GM18873 (cell line): ENCODE measurements around the gene SWT1.
A peak's percentile ranks its signal among the peaks of the same experiment; 100 is the strongest.
"Not testable (repeated sequence)": the region's sequence is repeated elsewhere in the genome, so short reads cannot be mapped to it uniquely, and the experiment has no call there.

Experiments used
- ATAC-seq: cut with Tn5 transposase; IDR thresholded peaks from one replicate; pipeline ENCODE4 v1.9.1; 2021; ENCODE audit warnings: mild to moderate bottlenecking, moderate library complexity, moderate number of reproducible peaks; ENCODE audit not compliant: unreplicated experiment, low FRiP score

SWT1 gene

DNA sequence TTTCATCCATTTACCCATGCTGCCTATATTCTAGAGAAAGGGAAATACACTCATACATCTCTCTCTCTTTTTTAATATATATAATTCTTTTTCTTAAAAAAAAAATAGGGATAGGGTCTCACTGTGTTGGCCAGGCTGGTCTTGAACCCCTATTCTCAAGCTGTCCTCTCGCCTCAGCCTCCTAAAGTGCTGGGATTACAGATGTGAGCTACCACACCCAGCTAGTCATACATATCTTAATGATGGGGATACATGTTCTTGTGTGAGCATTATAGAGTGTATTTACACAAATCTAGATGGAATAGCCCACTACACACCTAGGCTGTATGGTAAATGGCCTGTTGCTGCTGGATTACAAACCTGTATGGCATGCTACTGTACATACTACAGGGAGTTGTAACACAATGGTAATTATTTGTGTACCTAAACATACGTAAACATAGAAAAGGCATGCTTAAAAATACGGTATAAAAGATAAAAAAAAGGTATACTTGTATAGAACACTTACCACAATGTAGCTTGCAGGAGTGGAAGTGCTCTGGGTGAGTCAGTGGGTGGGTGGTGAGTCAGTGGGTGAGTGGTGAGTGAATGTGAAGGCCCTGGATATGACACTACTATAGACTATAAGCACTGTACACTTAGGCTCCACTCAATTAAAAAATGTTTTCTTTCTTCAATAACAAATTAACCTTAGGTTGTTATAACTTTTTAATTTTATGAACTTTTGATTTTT is 87.2 kb downstream of the SWT1 start:
- ATAC-seq: no peak

DNA sequence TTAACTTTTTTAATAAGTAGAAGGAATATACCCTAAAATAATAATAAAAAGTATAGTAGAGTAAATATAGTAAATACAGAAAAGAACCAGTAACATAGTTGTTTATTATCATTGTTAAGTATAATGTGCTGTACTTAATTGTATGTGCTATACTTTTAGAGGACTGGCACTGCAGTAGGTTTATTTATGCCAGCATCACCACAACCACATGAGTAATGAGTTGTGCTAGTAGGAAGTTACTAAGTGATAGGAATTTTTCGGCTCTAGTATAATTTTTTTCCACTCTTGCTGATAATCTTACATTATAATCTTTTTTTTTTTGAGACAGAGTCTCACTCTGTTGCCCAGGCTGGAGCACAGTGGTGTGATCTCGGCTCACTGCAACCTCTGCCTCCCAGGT is 88.5 kb downstream of the SWT1 start:
- no peak for ATAC-seq

DNA sequence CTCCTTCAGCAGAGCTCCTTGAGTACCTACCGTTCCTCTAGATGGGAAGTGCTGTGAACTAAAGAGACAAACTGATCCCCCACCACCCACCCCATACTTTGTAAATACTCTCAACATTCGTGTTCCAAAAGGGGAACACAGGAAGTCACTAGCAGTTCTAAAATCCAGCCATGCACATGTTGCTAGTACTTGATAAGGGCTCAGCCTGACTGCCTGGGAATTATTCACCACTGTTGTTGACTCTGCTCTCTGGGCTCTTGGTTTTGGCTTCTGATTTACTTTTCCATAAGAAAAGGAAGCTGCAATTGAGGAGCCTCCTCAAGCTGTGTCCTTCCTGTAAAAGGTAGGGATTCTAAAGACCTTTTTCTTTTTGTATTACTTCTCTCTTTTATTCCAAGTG is 92.6 kb downstream of the SWT1 start:
- no peak for ATAC-seq

DNA sequence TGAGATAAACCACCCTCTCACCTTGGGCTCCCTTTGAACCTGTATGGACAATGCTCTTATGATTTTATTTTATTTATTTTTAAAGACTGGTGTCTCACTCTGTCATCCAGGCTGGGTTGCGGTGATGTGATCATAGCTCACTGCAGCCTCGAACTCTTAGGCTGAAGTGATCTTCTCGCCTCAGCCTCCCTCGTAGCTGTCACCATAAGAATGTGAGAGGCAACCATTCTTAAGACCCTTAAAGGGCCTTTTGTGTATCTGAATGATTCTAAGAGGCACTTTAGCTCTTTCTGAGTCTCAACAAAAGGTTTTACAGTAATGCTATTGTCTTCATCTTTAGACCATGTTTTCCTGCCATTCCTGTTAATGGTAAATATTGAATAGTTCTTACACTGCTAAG is 93.1 kb downstream of the SWT1 start:
- ATAC-seq: no peak

DNA sequence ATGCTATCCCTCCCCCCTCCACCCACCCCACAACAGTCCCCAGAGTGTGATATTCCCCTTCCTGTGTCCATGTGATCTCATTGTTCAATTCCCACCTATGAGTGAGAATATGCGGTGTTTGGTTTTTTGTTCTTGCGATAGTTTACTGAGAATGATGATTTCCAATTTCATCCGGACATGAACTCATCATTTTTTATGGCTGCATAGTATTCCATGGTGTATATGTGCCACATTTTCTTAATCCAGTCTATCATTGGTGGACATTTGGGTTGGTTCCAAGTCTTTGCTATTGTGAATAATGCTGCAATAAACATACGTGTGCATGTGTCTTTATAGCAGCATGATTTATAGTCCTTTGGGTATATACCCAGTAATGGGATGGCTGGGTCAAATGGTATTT is 95.0 kb downstream of the SWT1 start:
- ATAC-seq: not testable (repeated sequence)

DNA sequence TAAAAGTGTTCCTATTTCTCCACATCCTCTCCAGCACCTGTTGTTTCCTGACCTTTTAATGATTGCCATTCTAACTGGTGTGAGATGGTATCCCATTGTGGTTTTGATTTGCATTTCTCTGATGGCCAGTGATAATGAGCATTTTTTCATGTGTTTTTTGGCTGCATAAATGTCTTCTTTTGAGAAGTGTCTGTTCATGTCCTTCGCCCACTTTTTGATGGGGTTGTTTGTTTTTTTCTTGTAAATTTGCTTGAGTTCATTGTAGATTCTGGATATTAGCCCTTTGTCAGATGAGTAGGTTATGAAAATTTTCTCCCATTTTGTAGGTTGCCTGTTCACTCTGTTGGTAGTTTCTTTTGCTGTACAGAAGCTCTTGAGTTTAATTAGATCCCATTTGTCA is 95.4 kb downstream of the SWT1 start:
- ATAC-seq: not testable (repeated sequence)

DNA sequence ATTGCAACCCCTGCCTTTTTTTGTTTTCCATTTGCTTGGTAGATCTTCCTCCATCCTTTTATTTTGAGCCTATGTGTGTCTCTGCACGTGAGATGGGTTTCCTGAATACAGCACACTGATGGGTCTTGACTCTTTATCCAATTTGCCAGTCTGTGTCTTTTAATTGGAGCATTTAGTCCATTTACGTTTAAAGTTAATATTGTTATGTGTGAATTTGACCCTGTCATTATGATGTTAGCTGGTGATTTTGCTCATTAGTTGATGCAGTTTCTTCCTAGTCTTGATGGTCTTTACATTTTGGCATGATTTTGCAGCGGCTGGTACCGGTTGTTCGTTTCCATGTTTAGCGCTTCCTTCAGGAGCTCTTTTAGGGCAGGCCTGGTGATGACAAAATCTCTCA is 98.6 kb downstream of the SWT1 start:
- ATAC-seq: not testable (repeated sequence)

DNA sequence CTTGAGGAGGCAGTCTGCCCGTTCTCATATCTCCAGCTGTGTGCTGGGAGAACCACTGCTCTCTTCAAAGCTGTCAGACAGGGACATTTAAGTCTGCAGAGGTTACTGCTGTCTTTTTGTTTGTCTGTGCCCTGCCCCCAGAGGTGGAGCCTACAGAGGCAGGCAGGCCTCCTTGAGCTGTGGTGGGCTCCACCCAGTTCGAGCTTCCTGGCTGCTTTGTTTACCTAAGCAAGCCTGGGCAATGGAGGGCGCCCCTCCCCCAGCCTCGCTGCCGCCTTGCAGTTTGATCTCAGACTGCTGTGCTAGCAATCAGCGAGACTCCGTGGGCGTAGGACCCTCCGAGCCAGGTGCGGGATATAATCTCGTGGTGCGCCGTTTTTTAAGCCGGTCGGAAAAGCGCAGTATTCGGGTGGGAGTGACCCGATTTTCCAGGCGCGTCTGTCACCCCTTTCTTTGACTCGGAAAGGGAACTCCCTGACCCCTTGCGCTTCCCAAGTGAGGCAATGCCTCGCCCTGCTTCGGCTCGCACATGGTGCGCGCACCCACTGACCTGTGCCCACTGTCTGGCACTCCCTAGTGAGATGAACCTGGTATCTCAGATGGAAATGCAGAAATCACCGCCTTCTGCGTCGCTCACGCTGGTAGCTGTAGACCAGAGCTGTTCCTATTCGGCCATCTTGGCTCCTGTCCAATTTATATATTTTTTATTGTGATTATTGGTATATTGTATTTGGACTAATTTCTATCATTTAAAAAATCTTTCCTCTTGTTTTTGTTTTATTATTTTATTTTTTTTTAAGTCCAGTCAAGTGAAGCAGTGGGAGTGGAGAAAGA is 100.4 kb downstream of the SWT1 start:
- not testable (repeated sequence) for ATAC-seq

DNA sequence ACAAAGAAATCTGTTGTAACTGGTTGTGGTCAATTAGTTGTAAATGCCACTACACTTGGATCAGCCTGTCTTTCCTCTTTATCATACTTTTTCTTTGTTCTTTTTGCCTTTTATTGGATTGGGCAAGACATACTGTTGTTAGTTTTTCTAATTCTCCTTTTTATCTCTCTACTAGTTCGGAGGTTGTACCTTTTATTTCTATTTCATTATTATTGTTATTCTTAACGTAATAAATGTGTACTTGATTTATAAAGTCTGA is 100.9 kb downstream of the SWT1 start:
- ATAC-seq: no peak

DNA sequence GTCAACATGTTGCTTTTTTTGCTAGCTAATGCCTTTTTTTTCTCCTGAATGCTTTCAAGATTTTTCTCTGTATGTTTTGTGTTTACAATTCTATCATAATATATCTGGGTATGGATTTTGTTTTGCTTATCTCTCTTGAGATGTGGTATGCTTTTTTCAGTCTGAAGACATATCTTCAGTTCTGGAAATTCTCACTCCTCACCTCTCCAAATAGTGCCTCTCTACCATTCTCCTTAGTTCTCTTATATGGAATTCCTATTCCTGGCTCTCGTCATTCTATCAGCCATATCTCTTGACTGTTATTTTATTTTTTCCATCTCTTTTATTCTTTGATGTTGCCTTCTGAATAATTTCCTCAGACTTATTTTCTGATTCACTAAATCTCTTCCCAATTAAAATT is 101.7 kb downstream of the SWT1 start:
- no peak for ATAC-seq

DNA sequence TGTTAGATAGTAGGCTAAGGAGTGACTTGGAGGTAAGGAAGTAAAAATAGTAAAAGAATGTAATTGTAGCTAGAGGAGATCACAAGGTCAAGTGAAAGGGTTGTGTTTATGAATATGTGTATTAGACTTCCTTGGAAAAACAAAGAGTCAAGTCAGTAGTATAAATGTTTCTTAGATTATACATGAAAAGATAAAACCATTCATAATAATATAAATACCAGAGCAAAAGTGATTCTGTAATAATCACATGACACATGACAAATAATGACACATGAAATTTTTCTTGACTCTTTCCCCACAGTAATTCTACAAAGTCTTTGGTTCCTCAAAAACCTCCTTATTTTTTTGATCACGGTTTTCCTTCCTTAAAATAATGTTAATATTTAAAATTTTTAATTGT is 103.6 kb downstream of the SWT1 start:
- ATAC-seq: no peak

DNA sequence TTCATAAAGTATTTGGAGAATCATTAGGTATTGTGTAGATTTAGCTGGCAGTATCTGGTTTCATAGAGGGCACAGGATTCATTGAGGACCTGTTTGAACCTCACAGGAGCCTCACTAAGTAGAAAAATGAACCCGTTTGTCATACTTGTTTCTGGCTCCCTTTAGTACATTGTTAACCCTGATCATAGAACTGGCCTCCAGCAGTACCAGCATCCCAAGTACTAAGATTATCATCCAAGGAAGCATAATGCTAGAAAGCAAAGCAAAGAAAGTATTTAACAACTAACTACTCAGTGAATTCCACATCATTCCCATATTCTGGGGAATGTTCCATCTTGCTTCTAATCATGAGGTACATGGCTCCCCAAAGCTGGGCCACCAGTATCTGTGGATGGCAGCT is 105.2 kb downstream of the SWT1 start:
- ATAC-seq: no peak

DNA sequence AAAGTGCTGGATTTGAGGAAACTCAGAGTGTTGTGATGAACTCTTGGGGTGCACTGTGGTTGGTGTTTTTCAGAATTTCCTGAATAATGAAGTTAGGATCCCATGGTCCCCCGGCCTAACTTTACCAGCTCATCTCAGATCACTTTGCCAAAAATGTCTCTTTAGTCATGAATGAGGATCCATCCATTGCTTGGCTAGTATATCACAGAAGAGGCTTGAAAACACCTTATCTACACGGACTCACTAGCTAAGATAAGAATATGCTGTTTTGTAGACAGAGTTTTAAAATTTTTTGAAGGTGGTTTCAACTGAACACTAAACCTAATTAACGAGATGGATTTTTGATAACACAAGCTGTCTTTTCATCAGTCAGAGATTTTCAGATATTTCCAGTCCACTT is 106.3 kb downstream of the SWT1 start:
- no peak for ATAC-seq

DNA sequence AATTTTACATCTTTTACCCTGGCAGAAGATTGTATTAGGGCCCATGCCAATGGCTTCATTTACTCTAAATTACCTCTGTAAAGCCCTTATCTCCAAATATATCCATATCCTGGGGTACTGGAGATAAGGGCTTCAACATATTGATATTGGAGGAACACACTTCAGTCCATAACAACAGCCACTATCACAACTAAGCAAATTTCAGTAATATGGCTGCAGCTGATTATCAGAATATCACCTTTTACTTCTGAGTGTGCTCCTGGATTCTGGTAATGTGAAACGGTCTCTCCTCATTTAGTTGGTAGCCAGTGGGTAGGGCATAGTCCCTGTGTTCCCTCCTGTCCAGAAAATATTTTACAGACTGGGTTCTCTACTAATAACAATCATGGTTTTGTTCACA is 106.8 kb downstream of the SWT1 start:
- no peak for ATAC-seq

DNA sequence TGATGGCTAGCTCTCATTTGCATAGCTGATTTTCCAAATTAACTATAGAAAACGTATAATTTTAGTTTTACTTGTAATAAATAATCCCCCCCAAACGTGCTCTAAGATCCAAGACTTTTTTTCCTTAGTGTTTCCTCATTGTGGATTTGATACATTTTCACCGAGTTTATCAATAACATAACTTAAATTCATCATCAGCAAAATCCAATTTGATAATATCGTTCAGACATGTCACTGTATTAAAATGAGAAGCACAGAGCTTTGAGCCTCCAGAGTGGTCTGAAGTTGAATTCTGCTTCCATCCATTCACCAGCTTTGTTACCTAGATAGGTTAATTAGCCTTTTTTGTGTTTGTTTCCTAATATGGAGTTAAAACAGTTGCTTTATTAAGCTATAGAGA is 108.3 kb downstream of the SWT1 start:
- no peak for ATAC-seq

DNA sequence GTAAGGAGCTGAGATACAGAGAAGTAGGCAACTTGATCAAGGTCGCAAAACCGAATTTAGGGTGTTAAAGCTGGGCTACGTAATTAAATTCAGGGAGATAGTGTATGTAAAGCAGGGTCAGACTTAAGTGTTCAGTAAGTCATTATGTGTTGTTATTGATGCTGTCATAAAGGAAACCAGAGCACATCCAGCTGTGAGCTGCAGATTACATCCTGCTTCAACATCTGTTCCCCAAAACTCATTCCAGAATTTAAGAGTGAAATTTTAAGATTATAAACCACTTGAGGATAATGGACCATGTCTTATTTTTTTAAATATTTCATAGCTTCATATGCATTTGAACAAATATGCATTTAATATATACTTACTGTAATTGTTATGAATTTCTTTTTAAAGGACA is 110.3 kb downstream of the SWT1 start:
- no peak for ATAC-seq

DNA sequence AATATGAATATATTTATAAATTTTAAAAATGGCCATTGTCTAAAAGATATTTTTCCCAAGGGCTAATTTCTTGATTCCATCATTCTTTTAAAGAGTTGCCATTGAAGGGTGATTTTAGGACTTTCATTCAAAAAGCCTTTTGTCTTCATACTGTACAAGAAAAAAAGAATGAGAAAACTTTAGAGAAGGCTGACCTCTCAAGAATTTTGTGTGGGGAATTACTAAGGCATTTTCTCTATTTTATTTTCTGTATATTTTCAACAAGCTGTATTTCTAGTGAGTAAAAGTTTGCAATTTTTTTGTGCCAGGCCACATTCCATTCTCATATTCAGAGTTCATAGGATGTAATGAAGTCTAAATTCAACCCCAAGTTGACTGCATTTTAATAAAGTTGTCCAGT is 110.7 kb downstream of the SWT1 start:
- no peak for ATAC-seq

DNA sequence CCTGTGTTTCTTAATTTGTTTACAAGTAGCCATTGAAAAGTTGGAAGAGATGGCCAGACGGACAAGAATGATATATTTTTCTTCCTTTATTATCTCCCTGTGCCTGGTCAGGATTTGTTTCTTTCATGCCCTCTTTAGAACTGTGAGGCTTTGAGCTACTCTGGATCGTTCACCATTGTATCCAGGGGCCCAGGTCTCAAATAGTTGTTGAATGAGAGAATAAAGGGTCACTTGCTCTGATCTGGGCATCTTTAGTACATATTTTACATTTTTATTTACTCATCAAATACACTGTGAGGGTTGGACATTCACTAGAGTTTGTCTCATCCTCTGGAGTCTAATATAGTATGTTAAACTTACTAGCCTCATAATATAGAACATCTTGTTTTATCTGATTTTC is 111.4 kb downstream of the SWT1 start:
- no peak for ATAC-seq

DNA sequence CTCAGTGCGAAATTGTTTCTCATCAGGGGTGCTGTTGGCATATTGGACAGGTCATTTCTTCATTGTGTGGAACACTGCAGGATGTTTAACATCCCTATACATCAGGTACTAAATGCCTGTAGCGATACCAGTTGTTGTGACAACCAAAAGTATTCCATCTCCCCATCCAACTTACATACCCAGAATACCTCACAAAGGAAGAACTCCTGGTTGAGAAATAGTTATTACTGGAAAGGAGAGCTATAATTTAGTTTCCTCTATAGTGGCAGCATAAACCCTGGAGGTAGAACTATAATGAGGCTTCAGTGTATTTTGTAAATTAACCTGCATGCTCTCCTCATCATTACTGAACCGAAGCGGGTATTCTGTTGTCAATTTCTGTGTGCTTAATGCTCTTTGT is 115.0 kb downstream of the SWT1 start:
- no peak for ATAC-seq

DNA sequence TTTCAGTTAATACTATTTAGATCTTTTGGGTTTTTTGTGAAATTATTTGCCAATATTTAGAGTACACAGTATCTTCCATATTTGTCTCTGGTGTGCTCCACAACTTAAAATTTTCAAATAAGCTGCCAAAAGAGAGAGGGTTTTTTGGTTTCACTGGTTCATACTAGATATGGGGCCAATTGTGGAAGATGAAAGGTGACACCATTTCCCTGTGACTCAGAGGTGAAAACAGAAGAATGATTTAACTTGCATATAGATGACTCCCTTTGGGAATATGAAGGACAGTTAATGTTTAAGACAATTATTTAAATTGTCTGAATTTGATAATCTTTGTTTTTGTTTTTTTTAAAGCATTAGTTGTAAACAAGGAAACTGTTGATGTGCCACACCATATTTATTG is 122.6 kb downstream of the SWT1 start:
- ATAC-seq: no peak

DNA sequence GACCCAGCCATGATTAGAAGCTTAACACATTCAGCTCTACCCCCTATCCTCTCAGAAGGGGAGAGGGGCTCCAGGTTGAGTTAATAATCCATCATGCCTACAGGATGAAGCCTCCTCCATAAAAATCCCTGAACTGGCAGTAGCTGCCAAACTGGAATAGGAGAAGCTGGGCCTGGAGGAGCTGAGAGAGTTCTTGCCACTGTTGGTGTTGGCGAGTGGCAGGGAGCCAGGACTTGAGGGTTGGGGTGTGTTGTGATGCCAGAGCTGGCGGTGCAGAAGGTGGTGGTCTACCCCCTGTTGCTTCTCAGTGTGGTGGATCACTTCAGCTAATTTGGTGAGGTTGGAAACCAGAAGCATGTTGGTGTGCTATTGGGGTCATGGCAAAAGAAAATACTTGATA is 123.6 kb downstream of the SWT1 start:
- ATAC-seq: no peak

DNA sequence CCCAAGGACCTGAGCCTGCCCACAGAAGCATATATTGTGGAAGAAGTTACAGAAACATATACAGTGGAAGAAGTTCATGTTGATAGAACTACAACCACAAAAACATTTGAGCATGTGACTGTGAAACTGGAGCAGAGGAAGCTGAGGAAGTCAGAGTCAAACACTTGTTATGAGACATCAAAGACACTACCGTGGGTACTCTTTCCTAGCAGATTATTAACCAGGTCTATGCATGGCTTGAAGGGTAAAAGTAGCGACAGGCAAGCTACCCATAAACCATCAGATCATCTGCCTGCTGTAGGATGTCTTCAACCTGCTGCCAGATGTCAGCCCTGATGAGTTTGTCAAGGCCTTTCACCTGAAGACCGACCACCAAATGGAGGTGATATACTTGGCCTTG is 124.3 kb downstream of the SWT1 start:
- ATAC-seq: peak; percentile 97
